Aorta (tissue), 5 donors: Measurements from ENCODE around the gene SPARCL1. TPM values are rescaled to one million over a fixed set of nuclear protein-coding genes. Genes with fewer than 3 reads are reported as not detected.
"Not testable (repeated sequence)": the region's sequence is repeated elsewhere in the genome, so short reads cannot be mapped to it uniquely, and the experiment has no call there.

Source experiments
- ATAC-seq: fragments of 200-7000 bp; cut with Tn5 transposase; one replicate; pipeline ENCODE4 v1.9.1; 2022; ENCODE audit warnings: moderate library complexity; ENCODE audit not compliant: low FRiP score
- DNase-seq, 2 donors: peaks; one replicate each; pipeline ENCODE4 v3.0.0-alpha.2; 2020
- H3K27ac ChIP-seq, 2 donors: one replicate each; pipeline ENCODE4 v1.5.1; 2013; ENCODE audit warnings: low read length in 2 of 2, mild to moderate bottlenecking in 2 of 2, moderate library complexity in 2 of 2, control low read depth in 1 of 2, inconsistent platforms in 1 of 2, low read depth in 1 of 2
- H3K27me3 ChIP-seq, 2 donors: one replicate each; pipeline ENCODE4 v1.6.1; 2013; ENCODE audit warnings: control low read depth in 1 of 2, low read length in 1 of 2, mild to moderate bottlenecking in 1 of 2, moderate library complexity in 1 of 2; ENCODE audit not compliant: insufficient read depth in 2 of 2, control insufficient read depth in 1 of 2
- H3K36me3 ChIP-seq, 2 donors: one replicate each; pipeline ENCODE4 v1.6.1; 2013; ENCODE audit warnings: control low read depth in 1 of 2, low read length in 1 of 2, mild to moderate bottlenecking in 1 of 2; ENCODE audit not compliant: insufficient read depth in 2 of 2, control insufficient read depth in 1 of 2
- H3K4me1 ChIP-seq, 2 donors: one replicate each; pipeline ENCODE4 v1.6.1; 2013; ENCODE audit warnings: low read length in 2 of 2, control low read depth in 1 of 2, mild to moderate bottlenecking in 1 of 2, moderate library complexity in 1 of 2; ENCODE audit not compliant: insufficient read depth in 2 of 2, control insufficient read depth in 1 of 2
- H3K4me3 ChIP-seq, 2 donors: one replicate each; pipeline ENCODE4 v1.5.1; 2013; ENCODE audit warnings: low read length in 2 of 2, control low read depth in 1 of 2, mild to moderate bottlenecking in 1 of 2
- H3K9me3 ChIP-seq: one replicate; pipeline ENCODE4 v1.6.1; 2013; ENCODE audit warnings: mild to moderate bottlenecking, low read length; ENCODE audit not compliant: control insufficient read depth
- WGBS, 2 donors: extraction: QIAGEN DNeasy Blood & Tissue Kit; methylation state at CpG; one replicate each; pipeline ENCODE4 v1.1.7; 2013; 5-methylcytosine and 5-hydroxymethylcytosine counted together
- intact Hi-C, 2 donors: fragments of 100-400 bp; cut with DNase I; formaldehyde crosslinking; loops; one replicate each; pipeline versions ENCODE4 v1.14.2 to v1.15.0; 2022
- polyA plus RNA-seq, 2 donors: library from polyadenylated mRNA; stranded (reverse); fragments of 200-250 nt; gene quantifications; one replicate each; pipeline ENCODE4 v1.2.3, GENCODE V29; 2013
- total RNA-seq, 2 donors: library from RNA; stranded (reverse); fragmentation: NEBNext Ultra II Directional; extraction: Animal tissue kit (Norgen Biotek cat#: 25700); gene quantifications; one replicate each; pipeline ENCODE4 v1.2.1, GENCODE V29; 2021
- donor health status: healthy with polysubstance abuse.
- donor health status: Bipolar disorder and iron deficiency.
- donor health status: DM: no; HTN: no; CAD: no.
- donor health status: DM: no; HTN: no; CAD: no.
- donor health status: DM: yes; HTN: yes; CAD: no.

Gene SPARCL1
- total and polyA plus RNA-seq, 4 donors: 1,112 to 1,668 (median 1,310) TPM

GRCh38 chr4:87465739-87466366 is 63.3 kb downstream of the SPARCL1 start:
- no peak overlapping the region for H3K4me3 ChIP-seq
- ATAC-seq (no peak), DNase-seq (no peak)
- H3K36me3 ChIP-seq: peaks cover 0 to 2% of the 10 kb centered on the region in 2 donors
- H3K27ac ChIP-seq: no peak overlapping the region
- WGBS, 2 donors: 37 to 41% methylated on average over 7 of the region's 7 CpGs
- H3K27me3 ChIP-seq: no peaks in the 10 kb centered on the region
- intact Hi-C loops: loop anchor here (2.0 to 10.0 kb wide), 5 partner anchors 89 to 379 kb away; no protein-coding TSS in a partner anchor
- H3K9me3 ChIP-seq: no peaks in the 10 kb centered on the region
- no peaks in the 10 kb centered on the region for H3K4me1 ChIP-seq

DNA sequence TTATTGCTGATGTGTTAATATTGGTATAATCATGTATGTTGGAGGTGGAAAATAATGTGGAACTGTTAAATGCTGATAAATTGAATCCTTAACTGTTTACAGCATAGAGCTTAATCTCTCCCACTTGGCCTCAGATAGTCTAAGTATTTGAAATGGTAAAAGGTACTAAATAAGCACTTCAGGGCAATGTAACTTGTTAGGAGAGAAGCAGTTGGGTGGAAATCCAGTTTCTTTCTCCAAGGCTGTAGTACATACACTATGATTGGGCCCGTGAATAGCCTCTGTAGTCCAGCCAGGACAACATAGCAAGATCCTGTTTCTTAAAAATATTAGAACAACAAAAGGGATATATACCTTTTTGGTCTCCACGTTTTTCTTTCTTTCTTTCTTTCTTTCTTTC is 67.1 kb downstream of the SPARCL1 start:
- Histone ChIP-seq H3K4me1 (no peaks in the 10 kb centered on the region), H3K36me3 (no peaks in the 10 kb centered on the region), H3K27ac (no peak overlapping the region), H3K27me3 (no peaks in the 10 kb centered on the region), H3K4me3 (no peak overlapping the region), H3K9me3 (no peaks in the 10 kb centered on the region)
- intact Hi-C loops: loop anchor here in 1 of 2 donors (10.0 kb wide), 1 partner anchor 383 kb away; no protein-coding TSS in a partner anchor
- 77 to 90% methylated on average over 2 of the region's 2 CpGs for WGBS, 2 donors
- ATAC-seq (no peak), DNase-seq (no peak)

GRCh38 chr4:87461281-87461700 is 67.9 kb downstream of the SPARCL1 start:
- H3K27me3 ChIP-seq: no peaks in the 10 kb centered on the region
- H3K36me3 ChIP-seq: no peaks in the 10 kb centered on the region
- H3K27ac ChIP-seq: no peak overlapping the region
- no peaks in the 10 kb centered on the region for H3K4me1 ChIP-seq
- no peak overlapping the region for H3K4me3 ChIP-seq
- intact Hi-C loops: loop anchor here in 1 of 2 donors (10.0 kb wide), 1 partner anchor 384 kb away; no protein-coding TSS in a partner anchor
- DNase-seq (no peak), ATAC-seq (no peak)
- no peaks in the 10 kb centered on the region for H3K9me3 ChIP-seq

GRCh38 chr4:87458913-87459312 is 70.3 kb downstream of the SPARCL1 start:
- Histone ChIP-seq H3K9me3 (no peaks in the 10 kb centered on the region), H3K27ac (no peak overlapping the region), H3K36me3 (no peaks in the 10 kb centered on the region), H3K27me3 (no peaks in the 10 kb centered on the region), H3K4me3 (no peak overlapping the region), H3K4me1 (no peaks in the 10 kb centered on the region)
- intact Hi-C loops: no loop called here
- no peak for DNase-seq
- ATAC-seq: no peak
- 97 to 98% methylated on average over 4 of the region's 4 CpGs for WGBS, 2 donors

- Histone ChIP-seq H3K27ac (no peak overlapping the region), H3K4me1 (no peaks in the 10 kb centered on the region), H3K9me3 (no peaks in the 10 kb centered on the region), H3K27me3 (no peaks in the 10 kb centered on the region), H3K4me3 (no peak overlapping the region), H3K36me3 (no peaks in the 10 kb centered on the region)
- DNase-seq: no peak
- ATAC-seq: no peak
- intact Hi-C loops: no loop called here
Observed at GRCh38 chr4:87451537-87451936, 77.6 kb downstream of the SPARCL1 start.

- 91 to 93% methylated on average over 6 of the region's 6 CpGs for WGBS, 2 donors
- H3K4me3 ChIP-seq, H3K27me3 ChIP-seq, H3K36me3 ChIP-seq, H3K27ac ChIP-seq, ATAC-seq, H3K9me3 ChIP-seq, H3K4me1 ChIP-seq, DNase-seq, intact Hi-C loops: not testable (repeated sequence)
Observed at GRCh38 chr4:87446375-87446774, 82.8 kb downstream of the SPARCL1 start.

DNA sequence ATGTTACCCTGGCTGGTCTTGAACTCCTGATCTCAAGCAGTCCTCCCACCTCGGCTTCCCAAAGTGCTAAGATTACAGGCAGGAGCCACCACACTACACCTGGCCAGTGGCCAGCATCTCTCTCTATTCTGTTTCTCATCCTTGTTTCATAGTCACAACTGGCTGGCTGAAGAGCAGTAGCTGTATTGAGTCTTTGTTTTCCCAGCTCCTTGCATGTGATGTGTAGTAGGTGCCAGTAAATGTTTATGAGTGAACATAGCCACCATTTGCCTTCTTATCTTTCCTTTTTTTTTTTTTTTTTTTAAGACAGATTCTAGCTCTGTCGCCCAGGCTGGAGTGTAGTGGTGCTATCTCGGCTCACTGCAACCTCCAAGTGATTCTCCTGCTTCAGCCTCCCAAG is 83.2 kb downstream of the SPARCL1 start:
- 56 to 95% methylated on average over 3 of the region's 3 CpGs for WGBS, 2 donors

DNA sequence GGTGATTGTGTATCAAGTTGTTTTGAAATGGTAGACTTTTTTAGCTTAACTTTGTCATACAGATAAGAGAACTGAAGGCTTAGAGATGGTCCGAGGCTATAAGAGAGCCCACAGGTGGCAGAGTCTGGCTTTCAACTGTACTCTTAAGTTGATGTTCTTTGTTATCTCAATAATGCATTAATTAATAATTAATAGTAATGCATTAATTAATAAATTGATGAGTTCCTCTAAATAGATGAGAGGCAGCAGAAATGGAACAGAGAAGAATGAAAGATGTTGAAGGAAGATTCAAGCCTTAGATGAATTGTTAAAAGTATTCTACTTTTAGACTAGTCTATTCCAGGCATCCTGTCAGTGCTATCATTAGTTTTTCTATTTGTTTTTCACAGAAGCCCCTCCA is 84.4 kb downstream of the SPARCL1 start:
- no peak for DNase-seq
- Histone ChIP-seq H3K27me3 (no peaks in the 10 kb centered on the region), H3K4me3 (no peak overlapping the region), H3K36me3 (peaks cover 0 to 3% of the 10 kb centered on the region in 2 donors), H3K4me1 (no peaks in the 10 kb centered on the region), H3K27ac (no peak overlapping the region), H3K9me3 (no peaks in the 10 kb centered on the region)
- 96 to 100% methylated on average over 1 of the region's 1 CpG for WGBS, 2 donors
- intact Hi-C loops: no loop called here
- no peak for ATAC-seq

More for the DNA sequence above, 83.2 kb downstream of the SPARCL1 start:
- intact Hi-C loops: no loop called here
- H3K4me3 ChIP-seq: no peak overlapping the region
- no peaks in the 10 kb centered on the region for H3K9me3 ChIP-seq
- DNase-seq (no peak), ATAC-seq (no peak)
- H3K36me3 ChIP-seq: peaks cover 0 to 3% of the 10 kb centered on the region in 2 donors
- no peaks in the 10 kb centered on the region for H3K27me3 ChIP-seq
- H3K27ac ChIP-seq: no peak overlapping the region
- H3K4me1 ChIP-seq: no peaks in the 10 kb centered on the region

DNA sequence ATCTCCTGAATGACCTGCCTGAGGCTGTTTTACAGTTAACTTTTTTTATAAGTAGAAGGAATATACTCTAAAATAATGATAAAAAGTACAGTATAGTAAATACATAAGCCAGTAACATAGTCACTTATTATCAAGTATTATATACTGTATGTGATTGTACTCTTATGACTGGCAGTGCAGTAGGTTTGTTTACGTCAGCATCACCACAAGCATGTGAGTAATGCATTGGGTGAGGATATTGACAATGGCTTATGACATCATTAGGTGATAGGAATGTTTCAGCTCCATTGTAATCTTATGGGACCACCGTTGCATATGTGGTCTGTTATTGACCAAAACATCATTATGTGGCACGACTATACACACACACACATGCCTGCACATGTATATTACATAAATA is 86.3 kb downstream of the SPARCL1 start:
- Histone ChIP-seq H3K36me3 (peaks cover 0 to 3% of the 10 kb centered on the region in 2 donors), H3K9me3 (no peaks in the 10 kb centered on the region), H3K27ac (no peak overlapping the region), H3K27me3 (no peaks in the 10 kb centered on the region), H3K4me1 (no peaks in the 10 kb centered on the region), H3K4me3 (no peak overlapping the region)
- DNase-seq (no peak), ATAC-seq (no peak)
- 94 to 95% methylated on average over 3 of the region's 3 CpGs for WGBS, 2 donors
- intact Hi-C loops: no loop called here
